Type B pancreatic cell (in vitro differentiated cells): ENCODE measurements around the gene HTRA1. TPM values are rescaled to one million over a fixed set of nuclear protein-coding genes. Genes with fewer than 3 reads are reported as not detected.

ENCODE experiments used
- DNase-seq: peaks from one replicate; pipeline ENCODE4 v3.0.0; 2021; ENCODE audit warnings: mixed read lengths; ENCODE audit not compliant: unreplicated experiment; ENCODE audit errors: extremely low spot score
- H3K27ac Mint-ChIP-seq: 2 replicates; pipeline ENCODE4 v1.8.0; 2021; ENCODE audit warnings: mild to moderate bottlenecking, mixed read lengths
- H3K27me3 Mint-ChIP-seq: 2 replicates; pipeline ENCODE4 v1.8.0; 2021; ENCODE audit warnings: mixed read lengths
- H3K36me3 Mint-ChIP-seq: 2 replicates; pipeline ENCODE4 v1.8.0; 2021; ENCODE audit warnings: mixed read lengths
- H3K4me1 Mint-ChIP-seq: one replicate; pipeline ENCODE4 v1.8.0; 2021; ENCODE audit warnings: mixed read lengths; ENCODE audit not compliant: unreplicated experiment
- H3K4me3 Mint-ChIP-seq: 2 replicates; pipeline ENCODE4 v1.8.0; 2021; ENCODE audit warnings: mild to moderate bottlenecking, mixed read lengths
- H3K9me3 Mint-ChIP-seq: 2 replicates; pipeline ENCODE4 v1.8.0; 2021; ENCODE audit warnings: mixed read lengths
- CTCF ChIP-seq: fragments of 200-600 bp; sonication (generic); conservative IDR thresholded peaks from 2 replicates; pipeline ENCODE4 v1.5.0; 2021; ENCODE audit warnings: antibody characterized with exemption, mild to moderate bottlenecking
- total RNA-seq: library from RNA; stranded (reverse); gene quantifications from 2 replicates; pipeline ENCODE4 v1.2.1, GENCODE V29; 2021; ENCODE audit warnings: low replicate concordance

HTRA1 gene
- total RNA-seq, 1 donor from 2014 or later: 32.6 TPM

DNA sequence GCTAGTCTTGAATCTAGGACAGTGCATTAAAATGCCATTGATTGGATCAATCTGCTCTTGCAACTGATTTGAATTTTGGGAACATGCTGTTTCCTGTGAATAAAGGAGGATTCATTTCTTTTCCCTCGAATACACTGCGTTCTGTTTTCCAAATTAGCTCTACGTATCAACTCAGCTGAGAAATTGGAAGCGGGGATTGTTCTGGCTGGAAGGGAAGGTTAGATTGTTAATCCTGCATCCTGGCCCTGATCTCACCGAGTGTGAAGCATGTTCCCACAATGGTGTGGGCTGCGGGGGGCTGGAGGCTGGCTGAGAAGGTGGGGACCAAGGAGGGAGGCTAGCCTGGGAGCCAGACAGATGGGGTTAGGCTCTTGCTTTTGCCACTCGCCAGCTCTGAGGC, 17.6 kb downstream of the HTRA1 start:
- H3K27me3 Mint-ChIP-seq: peaks cover 3% of the 10 kb centered on the region
- no peak overlapping the region for H3K27ac Mint-ChIP-seq
- H3K4me1 Mint-ChIP-seq: peaks cover 32% of the 10 kb centered on the region
- no peaks in the 10 kb centered on the region for H3K36me3 Mint-ChIP-seq
- no peak for DNase-seq
- no peak for TF ChIP-seq CTCF
- no peak overlapping the region for H3K4me3 Mint-ChIP-seq
- peaks cover 4% of the 10 kb centered on the region for H3K9me3 Mint-ChIP-seq

GRCh38 chr10:122480146-122480833, 18.9 kb downstream of the HTRA1 start:
- TF ChIP-seq CTCF: no peak
- Mint-ChIP-seq H3K27me3 (peaks cover 3% of the 10 kb centered on the region), H3K4me3 (no peak overlapping the region), H3K9me3 (peaks cover 4% of the 10 kb centered on the region), H3K27ac (no peak overlapping the region), H3K4me1 (peaks cover 22% of the 10 kb centered on the region), H3K36me3 (no peaks in the 10 kb centered on the region)
- DNase-seq: no peak

DNA sequence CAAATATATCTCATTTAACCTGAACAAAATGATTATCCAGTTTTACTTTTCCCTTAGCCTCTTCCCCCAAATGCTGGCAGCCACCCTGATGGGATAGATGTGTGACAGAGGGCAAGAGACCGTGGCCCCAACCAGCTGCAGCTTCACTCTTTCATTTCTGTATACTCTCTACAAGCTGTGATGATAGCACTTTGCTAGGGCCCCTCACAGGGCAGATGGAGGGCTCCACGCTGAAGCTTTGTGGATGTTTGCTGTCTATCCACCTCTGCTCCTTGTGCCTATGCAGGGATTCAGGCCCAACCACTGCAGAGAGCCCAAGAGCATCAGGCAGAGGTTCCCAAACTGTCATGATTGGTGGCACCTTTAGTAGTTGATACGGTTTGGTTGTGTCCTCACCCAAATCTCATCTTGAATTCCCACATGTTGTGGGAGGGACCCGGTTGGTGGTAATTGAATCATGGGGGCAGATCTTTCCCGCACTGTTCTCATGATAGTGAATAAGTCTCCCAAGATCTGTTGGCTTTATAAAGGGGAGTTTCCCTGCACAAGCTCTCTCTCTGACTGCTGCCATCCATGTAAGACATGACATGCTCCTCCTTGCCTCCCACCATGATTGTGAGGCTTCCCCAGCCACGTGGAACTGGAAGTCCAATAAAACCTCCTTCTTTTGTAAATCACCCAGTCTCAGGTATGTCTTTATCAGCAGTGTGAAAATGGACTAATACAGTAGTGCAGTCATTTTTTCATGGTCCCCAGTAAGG, 20.1 kb downstream of the HTRA1 start:
- DNase-seq: no peak
- TF ChIP-seq CTCF: no peak
- no peak overlapping the region for H3K27ac Mint-ChIP-seq
- no peaks in the 10 kb centered on the region for H3K36me3 Mint-ChIP-seq
- peaks cover 3% of the 10 kb centered on the region for H3K27me3 Mint-ChIP-seq
- H3K4me1 Mint-ChIP-seq: peaks cover 18% of the 10 kb centered on the region
- peaks cover 4% of the 10 kb centered on the region for H3K9me3 Mint-ChIP-seq
- no peak overlapping the region for H3K4me3 Mint-ChIP-seq

GRCh38 chr10:122484276-122485060, 23.1 kb downstream of the HTRA1 start:
- no peak for TF ChIP-seq CTCF
- DNase-seq: no peak
- peaks cover 7% of the 10 kb centered on the region for H3K27me3 Mint-ChIP-seq
- H3K9me3 Mint-ChIP-seq: peaks cover 4% of the 10 kb centered on the region
- H3K36me3 Mint-ChIP-seq: no peaks in the 10 kb centered on the region
- no peak overlapping the region for H3K4me3 Mint-ChIP-seq
- no peak overlapping the region for H3K27ac Mint-ChIP-seq
- peaks cover 16% of the 10 kb centered on the region for H3K4me1 Mint-ChIP-seq

DNA sequence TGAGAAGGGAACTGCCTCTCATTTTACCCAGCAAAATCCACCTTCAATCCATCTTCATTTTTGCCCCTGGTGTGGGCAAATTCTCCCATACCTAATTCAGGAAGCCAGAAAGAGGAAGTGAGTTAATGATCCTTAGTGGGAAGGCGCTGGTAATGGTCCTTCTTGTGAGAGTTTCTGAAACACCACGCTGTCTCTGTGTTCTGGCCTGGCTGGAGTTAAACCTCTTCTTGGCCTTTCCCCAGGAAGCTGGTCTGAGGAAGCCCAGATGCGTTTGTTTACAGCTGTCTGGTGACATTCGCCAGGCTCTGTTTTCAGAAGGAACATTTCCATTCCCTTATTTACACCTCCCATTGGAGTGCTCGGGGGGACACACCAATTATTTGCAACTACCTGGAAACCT, 24.3 kb downstream of the HTRA1 start:
- no peak for DNase-seq
- H3K36me3 Mint-ChIP-seq: no peaks in the 10 kb centered on the region
- no peak for TF ChIP-seq CTCF
- H3K9me3 Mint-ChIP-seq: peaks cover 4% of the 10 kb centered on the region
- no peak overlapping the region for H3K4me3 Mint-ChIP-seq
- no peak overlapping the region for H3K27ac Mint-ChIP-seq
- H3K27me3 Mint-ChIP-seq: peaks cover 7% of the 10 kb centered on the region
- peaks cover 16% of the 10 kb centered on the region for H3K4me1 Mint-ChIP-seq
